Panc1 (cell line): Measurements from ENCODE around the gene TIE1. TPM values are rescaled to one million over a fixed set of nuclear protein-coding genes. Genes with fewer than 3 reads are reported as not detected.

ENCODE experiments used
- ATAC-seq: fragments of 200-7000 bp; cut with Tn5 transposase; 2 replicates; pipeline ENCODE4 v1.9.1; 2020; ENCODE audit warnings: mild to moderate bottlenecking, moderate library complexity
- BruUV-seq: library from RNA; stranded (reverse); fragments of 400-500 nt; replicated peaks from 2 replicates; lab custom pipeline; 2021; lab: Mats Ljungman, UMichigan
- CTCF ChIA-PET: fragments of 300-600 bp; sonication (Branson Sonifier 250); formaldehyde crosslinking; loops from one replicate; lab custom pipeline; 2022; ENCODE audit warnings: antibody characterized with exemption; lab: Charles Lee
- POLR2A ChIA-PET: fragments of 300-600 bp; sonication (Branson Sonifier 250); formaldehyde crosslinking; loops from one replicate; lab custom pipeline; 2022; ENCODE audit warnings: antibody characterized with exemption; lab: Charles Lee
- DNase-seq: peaks from one replicate; pipeline ENCODE4 v3.0.0-alpha.2; 2010; ENCODE audit warnings: low read depth, low spot score
- H3K27ac ChIP-seq: 2 replicates; pipeline ENCODE4 v1.5.1; 2011; ENCODE audit warnings: mild to moderate bottlenecking, low read length, inconsistent platforms
- H3K27me3 ChIP-seq: fragments of 200-500 bp; sonication (Bioruptor generic); 2 replicates; pipeline ENCODE4 v1.6.0; 2014; ENCODE audit warnings: low read length, inconsistent platforms; ENCODE audit not compliant: control insufficient read depth, insufficient read depth
- H3K36me3 ChIP-seq: fragments of 200-500 bp; sonication (Bioruptor generic); 2 replicates; pipeline ENCODE4 v1.5.1; 2014; ENCODE audit warnings: inconsistent platforms, mild to moderate bottlenecking, low read length, moderate library complexity; ENCODE audit not compliant: control insufficient read depth, insufficient read depth
- H3K4me1 ChIP-seq: 2 replicates; pipeline ENCODE4 v1.5.1; 2011; ENCODE audit warnings: inconsistent platforms, mild to moderate bottlenecking, low read length, moderate library complexity; ENCODE audit not compliant: control insufficient read depth, insufficient read depth
- H3K4me3 ChIP-seq, 2 experiments: 2 replicates each; pipeline ENCODE4 v1.5.1; 2011 to 2012; ENCODE audit warnings: low read depth in 2 of 2, low read length in 2 of 2, mild to moderate bottlenecking in 2 of 2, inconsistent platforms in 1 of 2, moderate library complexity in 1 of 2
- H3K9me3 ChIP-seq: fragments of 200-500 bp; sonication (Bioruptor generic); 2 replicates; pipeline ENCODE4 v1.5.1; 2014; ENCODE audit warnings: low read depth, mild to moderate bottlenecking, inconsistent platforms, low read length, moderate library complexity; ENCODE audit not compliant: control insufficient read depth, insufficient read depth
- POLR2AphosphoS5 ChIP-seq: IDR thresholded peaks from 2 replicates; pipeline ENCODE4 v1.6.1; 2012; ENCODE audit warnings: mild to moderate bottlenecking, low read depth, low read length, moderate library complexity
- SIN3A ChIP-seq: IDR thresholded peaks from 2 replicates; pipeline ENCODE4 v1.6.1; 2012; ENCODE audit warnings: low read depth, mild to moderate bottlenecking, low read length, moderate library complexity, borderline replicate concordance; ENCODE audit not compliant: insufficient read depth
- TCF7L2 ChIP-seq: IDR thresholded peaks from 2 replicates; pipeline ENCODE4 v1.6.1; 2011; ENCODE audit warnings: mild to moderate bottlenecking, low read depth, low read length, inconsistent platforms
- in situ Hi-C: cut with HindIII; loops from 2 replicates; pipeline ENCODE4 v1.10.0; 2016; ENCODE audit warnings: low sequenced_read_pairs, low pct_unique_long_range_greater_than_20kb
- intact Hi-C: fragments of 100-400 bp; cut with micrococcal nuclease; formaldehyde crosslinking; loops from one replicate; pipeline ENCODE4 v1.10.0; 2022; ENCODE audit not compliant: unreplicated experiment
- total RNA-seq: library from RNA; stranded (reverse); gene quantifications from one replicate; pipeline ENCODE4 v1.2.1, GENCODE V29; 2021; ENCODE audit not compliant: unreplicated experiment
- TF ChIP-seq, protein P1 (sequence below): fragments of 450-650 bp; IDR thresholded peaks from 2 replicates; pipeline ENCODE4 v1.5.1; 2017; ENCODE audit warnings: mild to moderate bottlenecking
- TF ChIP-seq, protein P2 (sequence below), 2 experiments: IDR thresholded peaks; 2 replicates each; pipeline ENCODE4 v1.6.1; 2011 to 2012; ENCODE audit warnings: low read depth in 2 of 2, control low read depth in 1 of 2, low read length in 1 of 2, mild to moderate bottlenecking in 1 of 2, moderate library complexity in 1 of 2; ENCODE audit not compliant: insufficient read depth in 1 of 2

The TIE1 gene
- total RNA-seq, 1 experiment from 2014 or later = 0.28 TPM

DNA sequence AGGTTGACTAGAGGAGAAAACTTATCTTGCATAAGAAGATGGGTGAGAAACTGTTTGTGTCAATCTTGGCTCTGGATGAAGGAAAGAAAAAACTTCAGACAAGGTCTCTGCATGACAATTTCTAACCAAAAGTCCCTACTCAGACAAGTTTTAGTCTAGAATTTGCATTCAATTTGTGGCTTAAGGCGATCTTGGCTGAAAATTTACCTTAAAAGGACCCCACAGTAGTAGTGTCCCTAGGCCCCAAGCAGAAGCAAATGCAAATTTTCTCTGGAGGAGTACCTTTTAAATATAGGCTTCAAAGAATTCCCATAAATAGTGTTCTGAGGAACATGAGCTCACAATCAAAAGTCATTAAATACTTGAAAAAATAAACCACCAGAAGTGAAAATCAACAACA is 48.6 kb upstream of the TIE1 start:
- intact Hi-C loops = no loop called here
- Histone ChIP-seq H3K36me3 (no peaks in the 10 kb centered on the region), H3K27ac (no peak overlapping the region), H3K27me3 (no peaks in the 10 kb centered on the region), H3K4me3 (no peak overlapping the region), H3K4me1 (no peaks in the 10 kb centered on the region), H3K9me3 (peaks cover 2% of the 10 kb centered on the region)
- ChIA-PET POLR2A (no interaction called here), CTCF (no interaction called here)
- ATAC-seq (no peak), DNase-seq (no peak)
- no TSS peak for BruUV-seq
- in situ Hi-C loops = no loop called here
- TF ChIP-seq POLR2AphosphoS5 = no peak
- TF ChIP-seq, protein P1, sequence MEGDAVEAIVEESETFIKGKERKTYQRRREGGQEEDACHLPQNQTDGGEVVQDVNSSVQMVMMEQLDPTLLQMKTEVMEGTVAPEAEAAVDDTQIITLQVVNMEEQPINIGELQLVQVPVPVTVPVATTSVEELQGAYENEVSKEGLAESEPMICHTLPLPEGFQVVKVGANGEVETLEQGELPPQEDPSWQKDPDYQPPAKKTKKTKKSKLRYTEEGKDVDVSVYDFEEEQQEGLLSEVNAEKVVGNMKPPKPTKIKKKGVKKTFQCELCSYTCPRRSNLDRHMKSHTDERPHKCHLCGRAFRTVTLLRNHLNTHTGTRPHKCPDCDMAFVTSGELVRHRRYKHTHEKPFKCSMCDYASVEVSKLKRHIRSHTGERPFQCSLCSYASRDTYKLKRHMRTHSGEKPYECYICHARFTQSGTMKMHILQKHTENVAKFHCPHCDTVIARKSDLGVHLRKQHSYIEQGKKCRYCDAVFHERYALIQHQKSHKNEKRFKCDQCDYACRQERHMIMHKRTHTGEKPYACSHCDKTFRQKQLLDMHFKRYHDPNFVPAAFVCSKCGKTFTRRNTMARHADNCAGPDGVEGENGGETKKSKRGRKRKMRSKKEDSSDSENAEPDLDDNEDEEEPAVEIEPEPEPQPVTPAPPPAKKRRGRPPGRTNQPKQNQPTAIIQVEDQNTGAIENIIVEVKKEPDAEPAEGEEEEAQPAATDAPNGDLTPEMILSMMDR = no peak
- TF ChIP-seq SIN3A = no peak
- TF ChIP-seq, protein P2, sequence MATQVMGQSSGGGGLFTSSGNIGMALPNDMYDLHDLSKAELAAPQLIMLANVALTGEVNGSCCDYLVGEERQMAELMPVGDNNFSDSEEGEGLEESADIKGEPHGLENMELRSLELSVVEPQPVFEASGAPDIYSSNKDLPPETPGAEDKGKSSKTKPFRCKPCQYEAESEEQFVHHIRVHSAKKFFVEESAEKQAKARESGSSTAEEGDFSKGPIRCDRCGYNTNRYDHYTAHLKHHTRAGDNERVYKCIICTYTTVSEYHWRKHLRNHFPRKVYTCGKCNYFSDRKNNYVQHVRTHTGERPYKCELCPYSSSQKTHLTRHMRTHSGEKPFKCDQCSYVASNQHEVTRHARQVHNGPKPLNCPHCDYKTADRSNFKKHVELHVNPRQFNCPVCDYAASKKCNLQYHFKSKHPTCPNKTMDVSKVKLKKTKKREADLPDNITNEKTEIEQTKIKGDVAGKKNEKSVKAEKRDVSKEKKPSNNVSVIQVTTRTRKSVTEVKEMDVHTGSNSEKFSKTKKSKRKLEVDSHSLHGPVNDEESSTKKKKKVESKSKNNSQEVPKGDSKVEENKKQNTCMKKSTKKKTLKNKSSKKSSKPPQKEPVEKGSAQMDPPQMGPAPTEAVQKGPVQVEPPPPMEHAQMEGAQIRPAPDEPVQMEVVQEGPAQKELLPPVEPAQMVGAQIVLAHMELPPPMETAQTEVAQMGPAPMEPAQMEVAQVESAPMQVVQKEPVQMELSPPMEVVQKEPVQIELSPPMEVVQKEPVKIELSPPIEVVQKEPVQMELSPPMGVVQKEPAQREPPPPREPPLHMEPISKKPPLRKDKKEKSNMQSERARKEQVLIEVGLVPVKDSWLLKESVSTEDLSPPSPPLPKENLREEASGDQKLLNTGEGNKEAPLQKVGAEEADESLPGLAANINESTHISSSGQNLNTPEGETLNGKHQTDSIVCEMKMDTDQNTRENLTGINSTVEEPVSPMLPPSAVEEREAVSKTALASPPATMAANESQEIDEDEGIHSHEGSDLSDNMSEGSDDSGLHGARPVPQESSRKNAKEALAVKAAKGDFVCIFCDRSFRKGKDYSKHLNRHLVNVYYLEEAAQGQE (IDR thresholded peaks at IDR 0.05; ENCODE audit: insufficient read depth in 1 of 2, low read depth in 2 of 2, low read length in 1 of 2) = no peak

DNA sequence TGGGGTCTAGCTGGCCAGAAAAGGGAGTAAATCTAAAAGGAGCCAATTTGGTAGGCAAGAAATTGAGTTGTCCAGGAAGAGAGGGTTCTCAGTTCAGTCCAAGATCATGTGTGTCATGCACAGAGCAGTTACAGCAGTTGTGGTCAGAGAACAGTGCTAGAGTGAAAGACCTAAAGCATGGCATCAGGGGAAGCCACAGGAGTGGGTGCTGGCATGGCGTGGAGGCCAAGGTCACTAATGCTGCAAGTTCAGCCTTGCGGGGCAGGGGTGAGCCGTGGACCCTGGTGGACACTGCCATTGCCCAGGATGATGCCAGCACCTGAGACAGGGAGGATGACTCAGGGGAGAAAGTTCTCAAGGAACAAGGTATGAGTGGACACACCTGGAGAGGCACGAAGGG is 47.6 kb upstream of the TIE1 start:
- Histone ChIP-seq H3K36me3 (no peaks in the 10 kb centered on the region), H3K27me3 (no peaks in the 10 kb centered on the region), H3K9me3 (no peaks in the 10 kb centered on the region; the same call in 1 of the 2 replicates), H3K4me3 (no peak overlapping the region), H3K27ac (no peak overlapping the region), H3K4me1 (no peaks in the 10 kb centered on the region)
- no peak for TF ChIP-seq TCF7L2
- TF ChIP-seq, protein P1 = no peak
- TF ChIP-seq POLR2AphosphoS5 = no peak
- TF ChIP-seq SIN3A = no peak
- TF ChIP-seq, protein P2 (IDR thresholded peaks at IDR 0.05; ENCODE audit: insufficient read depth in 1 of 2, low read depth in 2 of 2, low read length in 1 of 2) = no peak
- ATAC-seq = no peak
- in situ Hi-C loops = no loop called here
- ChIA-PET CTCF (no interaction called here), POLR2A (no interaction called here)
- intact Hi-C loops = no loop called here
- no peak for DNase-seq
- BruUV-seq = no TSS peak
